Neutrophil (primary cell): ENCODE measurements around the gene SIN3B.
"Not testable (repeated sequence)": the region's sequence is repeated elsewhere in the genome, so short reads cannot be mapped to it uniquely, and the experiment has no call there.

Source experiments
- H3K27ac ChIP-seq: fragments of 200-600 bp; sonication (generic); 2 replicates; pipeline ENCODE4 v1.5.1; 2016; ENCODE audit warnings: mild to moderate bottlenecking, moderate library complexity
- H3K27me3 ChIP-seq: fragments of 200-600 bp; sonication (generic); 2 replicates; pipeline ENCODE4 v1.6.0; 2016; ENCODE audit warnings: mild to moderate bottlenecking
- H3K36me3 ChIP-seq: fragments of 200-600 bp; sonication (generic); 2 replicates; pipeline ENCODE4 v1.5.1; 2017
- H3K4me1 ChIP-seq, 2 experiments: fragments of 200-600 bp in 1 of 2; sonication (generic) in 1 of 2; 1 replicate in 1 of 2; 2 replicates in 1 of 2; pipeline versions ENCODE4 v1.5.1 to v1.6.1; 2013 to 2016; ENCODE audit warnings: low read depth in 1 of 2, low read length in 1 of 2, mild to moderate bottlenecking in 1 of 2, moderate library complexity in 1 of 2; ENCODE audit not compliant: control insufficient read depth in 1 of 2, insufficient read depth in 1 of 2
- H3K4me3 ChIP-seq, 2 experiments: fragments of 200-600 bp in 1 of 2; sonication (generic) in 1 of 2; 1 replicate in 1 of 2; 2 replicates in 1 of 2; pipeline ENCODE4 v1.5.1; 2013 to 2016; ENCODE audit warnings: low read depth in 1 of 2, low read length in 1 of 2, mild to moderate bottlenecking in 1 of 2, moderate library complexity in 1 of 2
- H3K9me3 ChIP-seq: fragments of 200-600 bp; sonication (generic); 2 replicates; pipeline ENCODE4 v1.5.1; 2016
- CTCF ChIP-seq: fragments of 200-600 bp; sonication (generic); IDR thresholded peaks from 2 replicates; pipeline ENCODE4 v1.5.1; 2016; ENCODE audit warnings: antibody characterized with exemption

The SIN3B gene

GRCh38 chr19:16790051-16790450 is 39.1 kb upstream of the SIN3B start:
- TF ChIP-seq CTCF: no peak
- peaks cover 8 to 9% of the 10 kb centered on the region in 2 experiments for H3K4me1 ChIP-seq
- no peak overlapping the region for H3K4me3 ChIP-seq
- H3K27ac ChIP-seq: no peak overlapping the region
- no peaks in the 10 kb centered on the region for H3K9me3 ChIP-seq
- H3K36me3 ChIP-seq: no peaks in the 10 kb centered on the region
- no peaks in the 10 kb centered on the region for H3K27me3 ChIP-seq

GRCh38 chr19:16791942-16792341 is 37.3 kb upstream of the SIN3B start:
- peaks cover 8 to 9% of the 10 kb centered on the region in 2 experiments for H3K4me1 ChIP-seq
- no peaks in the 10 kb centered on the region for H3K9me3 ChIP-seq
- H3K4me3 ChIP-seq: no peak overlapping the region
- H3K27ac ChIP-seq: no peak overlapping the region
- H3K36me3 ChIP-seq: no peaks in the 10 kb centered on the region
- H3K27me3 ChIP-seq: no peaks in the 10 kb centered on the region
- no peak for TF ChIP-seq CTCF

- no peak overlapping the region for H3K4me3 ChIP-seq
- no peak overlapping the region for H3K27ac ChIP-seq
- no peaks in the 10 kb centered on the region for H3K27me3 ChIP-seq
- no peaks in the 10 kb centered on the region for H3K4me1 ChIP-seq
- H3K9me3 ChIP-seq: no peaks in the 10 kb centered on the region
- no peaks in the 10 kb centered on the region for H3K36me3 ChIP-seq
- TF ChIP-seq CTCF: no peak
These were observed 34.4 kb upstream of the SIN3B start for GRCh38 chr19:16794456-16795441.

DNA sequence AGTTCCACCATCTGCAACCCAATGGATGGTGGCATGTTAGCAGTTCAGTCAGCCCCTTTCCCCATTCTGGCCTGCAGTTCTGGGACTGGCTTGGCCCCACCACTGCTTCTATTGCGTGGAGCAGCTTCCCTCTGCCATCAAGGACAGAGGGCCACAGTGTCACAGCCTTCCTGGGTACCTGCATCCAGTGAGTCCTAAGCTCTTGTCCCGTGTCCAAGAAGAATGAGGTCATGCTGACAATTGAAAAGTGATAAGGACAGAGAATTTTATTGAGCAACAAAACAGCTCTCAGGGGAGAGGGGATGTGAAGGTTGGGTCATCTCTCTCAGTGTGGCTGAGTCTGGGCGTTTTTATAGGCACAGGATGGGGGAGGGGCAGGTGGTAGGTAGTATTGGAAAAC is 33.5 kb upstream of the SIN3B start:
- H3K4me1 ChIP-seq: no peaks in the 10 kb centered on the region
- H3K36me3 ChIP-seq: no peaks in the 10 kb centered on the region
- TF ChIP-seq CTCF: no peak

DNA sequence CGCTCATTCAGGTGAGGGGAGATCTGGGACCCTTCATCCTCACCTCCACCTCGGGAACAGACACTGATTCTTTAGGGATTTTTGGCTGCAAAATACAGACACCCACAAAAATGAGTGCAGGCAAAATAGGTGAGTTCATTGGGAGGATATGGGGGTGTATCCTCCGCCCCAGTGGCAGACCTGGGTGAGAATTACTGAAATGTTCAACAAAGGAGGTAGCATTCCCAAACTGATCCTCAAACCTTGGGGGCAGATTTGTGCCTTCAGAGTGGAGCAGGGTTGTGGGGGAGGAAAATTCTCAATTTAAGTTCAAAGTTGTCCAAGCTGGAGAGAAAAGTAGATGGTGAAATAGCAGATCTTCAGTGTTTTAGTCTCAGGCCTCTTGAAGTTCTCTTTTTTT is 31.3 kb upstream of the SIN3B start:
- H3K27ac ChIP-seq: peak overlapping the region; percentile 46
- no peak for TF ChIP-seq CTCF
- H3K9me3 ChIP-seq: no peaks in the 10 kb centered on the region
- no peaks in the 10 kb centered on the region for H3K36me3 ChIP-seq
- peaks cover 17 to 18% of the 10 kb centered on the region in 2 experiments for H3K4me1 ChIP-seq
- H3K4me3 ChIP-seq: no peak overlapping the region
- no peaks in the 10 kb centered on the region for H3K27me3 ChIP-seq

More for the DNA sequence above, 33.5 kb upstream of the SIN3B start:
- Histone ChIP-seq H3K27me3 (no peaks in the 10 kb centered on the region), H3K27ac (no peak overlapping the region), H3K9me3 (no peaks in the 10 kb centered on the region), H3K4me3 (no peak overlapping the region)

DNA sequence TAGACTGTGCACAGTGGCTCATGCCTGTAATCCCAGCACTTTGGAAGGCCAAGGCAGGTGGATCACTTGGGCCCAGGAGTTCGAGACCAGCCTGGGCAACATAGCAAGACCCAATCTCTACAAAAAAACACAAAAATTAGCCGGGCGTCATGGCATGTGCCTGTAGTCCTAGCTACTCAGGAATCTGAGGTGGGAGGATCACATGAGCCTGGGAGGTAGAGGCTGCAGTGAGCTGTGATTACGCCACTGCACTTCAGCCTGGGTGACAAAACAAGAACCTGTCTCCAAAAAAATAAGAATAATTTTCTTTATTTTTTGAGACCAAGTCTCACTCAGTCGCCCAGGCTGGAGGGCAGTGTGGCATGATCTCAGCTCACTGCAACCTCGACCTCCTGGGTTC is 30.9 kb upstream of the SIN3B start:
- H3K27me3 ChIP-seq, H3K4me3 ChIP-seq, H3K9me3 ChIP-seq, H3K36me3 ChIP-seq: not testable (repeated sequence)
- Histone ChIP-seq H3K4me1 (peaks cover 21 to 22% of the 10 kb centered on the region in 2 experiments), H3K27ac (peak overlapping the region; percentile 46)
